ENCODE data around the gene EML4. TPM values are rescaled to one million over a fixed set of nuclear protein-coding genes. Genes with fewer than 3 reads are reported as not detected.

The EML4 gene
- total and polyA plus RNA-seq, 10 of the 15 experiments (the other 5 are each of a cell fraction or from before 2014, with no cell fraction given), result 23.1 to 91.3 (median 77.4) TPM

- TF ChIP-seq ZNF592 (IDR thresholded peaks at IDR 0.05), result no peak
Measured at GRCh38 chr2:42332575-42332974, 163.4 kb downstream of the EML4 start (continued).

DNA sequence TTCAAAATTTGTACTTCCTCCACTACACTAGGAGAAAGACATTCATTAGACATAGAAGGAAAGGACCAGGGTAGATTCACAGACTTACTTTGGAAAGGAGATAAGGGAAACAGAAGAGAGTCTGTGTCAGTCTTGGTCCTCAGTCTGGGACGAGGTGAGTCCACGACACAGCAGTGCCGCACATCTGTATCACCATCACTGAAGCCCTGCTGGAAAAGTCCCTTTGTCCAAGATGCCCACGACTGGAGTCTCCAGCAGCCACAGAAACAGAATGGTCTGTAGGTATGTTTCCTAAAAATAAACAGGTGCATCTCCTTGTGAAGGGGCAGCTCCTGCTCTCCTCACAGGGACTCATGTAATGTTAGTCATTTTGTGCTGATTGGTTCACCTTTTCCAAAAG, 164.4 kb downstream of the EML4 start:
- DNase-seq (ENCODE audit: low read depth, low spot score) (no peak), FAIRE-seq (no peak), ATAC-seq (no peak)
- H3K4me2 ChIP-seq (ENCODE audit: control insufficient read depth, insufficient read depth), result no peak overlapping the region
- TF ChIP-seq NRF1 (conservative IDR thresholded peaks at IDR 0.05; ENCODE audit: low read depth, low read length), result no peak
- no peak for TF ChIP-seq BRCA1 (IDR thresholded peaks at IDR 0.05; ENCODE audit: low read depth, low read length)
- TF ChIP-seq POLR2A (IDR thresholded peaks at IDR 0.05; ENCODE audit: low read depth, low read length), result 0 out of 2 replicates have a peak, but pooled peaks have one; percentile 17
- no peak for TF ChIP-seq RELB (IDR thresholded peaks at IDR 0.05; ENCODE audit: low read depth)
- TF ChIP-seq JUND (IDR thresholded peaks at IDR 0.05; ENCODE audit: low read depth, low read length), result no peak
- intact Hi-C loops (cut with micrococcal nuclease; ENCODE audit: unreplicated experiment) (no loop called here), in situ Hi-C loops (cut with MboI) (loop anchor here (10.0 kb wide), 1 partner anchor 459 kb away; no protein-coding TSS in a partner anchor)
- 84% methylated on average over 4 of the region's 4 CpGs for WGBS (ENCODE audit: insufficient coverage, insufficient replicate concordance, low lambda C conversion rate, missing lambda C conversion rate)
- no peaks in the 10 kb centered on the region for H3K9me3 ChIP-seq (replicated peaks; ENCODE audit: control insufficient read depth, insufficient read depth, low read length)
- no peak overlapping the region for H3K4me3 ChIP-seq
- RAD21 ChIA-PET (ENCODE audit: unreplicated experiment), result no interaction called here
- H3K27ac ChIP-seq (ENCODE audit: control insufficient read depth, insufficient read depth), result no peak overlapping the region
- no peaks in the 10 kb centered on the region for H3K4me1 ChIP-seq (ENCODE audit: control insufficient read depth, insufficient read depth, low read length)
- no peak overlapping the region for H2AFZ ChIP-seq (ENCODE audit: control insufficient read depth, low read depth, low read length)
- no peaks in the 10 kb centered on the region for H3K79me2 ChIP-seq (ENCODE audit: control insufficient read depth, insufficient read depth, low read length)
- no peaks in the 10 kb centered on the region for H3K27me3 ChIP-seq (replicated peaks in 1 of 2; ENCODE audit: control insufficient read depth in 2 of 2, insufficient read depth in 2 of 2, low read length in 1 of 2)
- peaks cover 7 to 31% of the 10 kb centered on the region in 2 experiments for H3K36me3 ChIP-seq (ENCODE audit: control insufficient read depth in 2 of 2, insufficient read depth in 2 of 2, low read length in 1 of 2)
- CTCF ChIA-PET, result interaction anchor here (0.8 to 1.6 kb wide), 2 partner anchors 28 to 464 kb away, joined by 3 read pairs; no protein-coding TSS in a partner anchor
- POLR2A ChIA-PET, result no interaction called here
- no TSS peak for BruUV-seq (replicated peaks)
- SMC1A ChIA-PET (ENCODE audit: uncharacterized antibody, unreplicated experiment), result no interaction called here
- H4K20me1 ChIP-seq (ENCODE audit: control insufficient read depth, insufficient read depth), result no peaks in the 10 kb centered on the region
- no peak overlapping the region for H3K9ac ChIP-seq (ENCODE audit: control insufficient read depth, insufficient read depth, low read length)
